Measurements from ENCODE around the gene OR2L3. TPM values are rescaled to one million over a fixed set of nuclear protein-coding genes. Genes with fewer than 3 reads are reported as not detected.

OR2L3 gene
- total and polyA plus RNA-seq, 10 of the 15 experiments (the other 5 are each of a cell fraction or from before 2014, with no cell fraction given), result not detected

DNA sequence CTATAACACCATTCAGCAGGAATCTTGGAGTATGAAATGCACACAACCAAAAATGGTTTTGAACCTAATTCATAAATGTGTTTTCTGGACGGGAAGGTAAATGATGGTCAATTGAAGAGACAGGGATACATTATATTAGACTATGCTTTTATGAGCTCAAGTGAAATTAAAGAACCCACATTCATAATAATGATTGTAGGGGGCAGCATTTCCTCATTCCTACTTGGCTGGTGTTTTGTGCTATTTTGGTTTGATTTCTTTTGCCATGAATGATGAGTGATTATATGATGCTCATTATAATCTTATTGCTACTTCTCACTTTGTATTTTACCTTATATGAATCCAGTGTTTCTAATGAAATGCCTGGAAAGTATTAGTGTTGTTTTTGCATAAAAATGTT, 372 bp downstream of the OR2L3 start:
- Histone ChIP-seq H3K9me3 (replicated peaks; ENCODE audit: control insufficient read depth, insufficient read depth, low read length) (no peaks in the 10 kb centered on the region), H3K36me3 (ENCODE audit: control insufficient read depth in 2 of 2, insufficient read depth in 2 of 2, low read length in 1 of 2) (no peaks in the 10 kb centered on the region), H4K20me1 (ENCODE audit: control insufficient read depth, insufficient read depth) (no peaks in the 10 kb centered on the region), H3K27me3 (replicated peaks in 1 of 2; ENCODE audit: control insufficient read depth in 2 of 2, insufficient read depth in 2 of 2, low read length in 1 of 2) (no peaks in the 10 kb centered on the region), H3K4me3 (no peak overlapping the region), H3K4me2 (ENCODE audit: control insufficient read depth, insufficient read depth) (no peak overlapping the region), H3K4me1 (ENCODE audit: control insufficient read depth, insufficient read depth, low read length) (no peaks in the 10 kb centered on the region), H2AFZ (ENCODE audit: control insufficient read depth, low read depth, low read length) (no peak overlapping the region), H3K27ac (ENCODE audit: control insufficient read depth, insufficient read depth) (no peak overlapping the region), H3K79me2 (ENCODE audit: control insufficient read depth, insufficient read depth, low read length) (no peaks in the 10 kb centered on the region), H3K9ac (ENCODE audit: control insufficient read depth, insufficient read depth, low read length) (no peak overlapping the region)
- in situ Hi-C loops (cut with MboI), result no loop called here
- ChIA-PET SMC1A (ENCODE audit: uncharacterized antibody, unreplicated experiment) (no interaction called here), POLR2A (no interaction called here), RAD21 (ENCODE audit: unreplicated experiment) (no interaction called here), CTCF (no interaction called here)
- intact Hi-C loops (cut with micrococcal nuclease; ENCODE audit: unreplicated experiment), result no loop called here
- FAIRE-seq, result no peak
- no TSS peak for BruUV-seq (replicated peaks)
- 21% methylated on average over 1 of the region's 1 CpG for WGBS (ENCODE audit: insufficient coverage, insufficient replicate concordance, low lambda C conversion rate, missing lambda C conversion rate)
- DNase-seq (ENCODE audit: low read depth, low spot score), result no peak
- no peak for ATAC-seq
- TF ChIP-seq, protein P1, sequence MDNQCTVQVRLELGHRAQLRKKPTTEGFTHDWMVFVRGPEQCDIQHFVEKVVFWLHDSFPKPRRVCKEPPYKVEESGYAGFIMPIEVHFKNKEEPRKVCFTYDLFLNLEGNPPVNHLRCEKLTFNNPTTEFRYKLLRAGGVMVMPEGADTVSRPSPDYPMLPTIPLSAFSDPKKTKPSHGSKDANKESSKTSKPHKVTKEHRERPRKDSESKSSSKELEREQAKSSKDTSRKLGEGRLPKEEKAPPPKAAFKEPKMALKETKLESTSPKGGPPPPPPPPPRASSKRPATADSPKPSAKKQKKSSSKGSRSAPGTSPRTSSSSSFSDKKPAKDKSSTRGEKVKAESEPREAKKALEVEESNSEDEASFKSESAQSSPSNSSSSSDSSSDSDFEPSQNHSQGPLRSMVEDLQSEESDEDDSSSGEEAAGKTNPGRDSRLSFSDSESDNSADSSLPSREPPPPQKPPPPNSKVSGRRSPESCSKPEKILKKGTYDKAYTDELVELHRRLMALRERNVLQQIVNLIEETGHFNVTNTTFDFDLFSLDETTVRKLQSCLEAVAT (IDR thresholded peaks at IDR 0.05), result no peak
- TF ChIP-seq SUPT20H (IDR thresholded peaks at IDR 0.05; ENCODE audit: borderline replicate concordance, control insufficient read depth, low read depth, low read length), result no peak
- TF ChIP-seq, protein P2, sequence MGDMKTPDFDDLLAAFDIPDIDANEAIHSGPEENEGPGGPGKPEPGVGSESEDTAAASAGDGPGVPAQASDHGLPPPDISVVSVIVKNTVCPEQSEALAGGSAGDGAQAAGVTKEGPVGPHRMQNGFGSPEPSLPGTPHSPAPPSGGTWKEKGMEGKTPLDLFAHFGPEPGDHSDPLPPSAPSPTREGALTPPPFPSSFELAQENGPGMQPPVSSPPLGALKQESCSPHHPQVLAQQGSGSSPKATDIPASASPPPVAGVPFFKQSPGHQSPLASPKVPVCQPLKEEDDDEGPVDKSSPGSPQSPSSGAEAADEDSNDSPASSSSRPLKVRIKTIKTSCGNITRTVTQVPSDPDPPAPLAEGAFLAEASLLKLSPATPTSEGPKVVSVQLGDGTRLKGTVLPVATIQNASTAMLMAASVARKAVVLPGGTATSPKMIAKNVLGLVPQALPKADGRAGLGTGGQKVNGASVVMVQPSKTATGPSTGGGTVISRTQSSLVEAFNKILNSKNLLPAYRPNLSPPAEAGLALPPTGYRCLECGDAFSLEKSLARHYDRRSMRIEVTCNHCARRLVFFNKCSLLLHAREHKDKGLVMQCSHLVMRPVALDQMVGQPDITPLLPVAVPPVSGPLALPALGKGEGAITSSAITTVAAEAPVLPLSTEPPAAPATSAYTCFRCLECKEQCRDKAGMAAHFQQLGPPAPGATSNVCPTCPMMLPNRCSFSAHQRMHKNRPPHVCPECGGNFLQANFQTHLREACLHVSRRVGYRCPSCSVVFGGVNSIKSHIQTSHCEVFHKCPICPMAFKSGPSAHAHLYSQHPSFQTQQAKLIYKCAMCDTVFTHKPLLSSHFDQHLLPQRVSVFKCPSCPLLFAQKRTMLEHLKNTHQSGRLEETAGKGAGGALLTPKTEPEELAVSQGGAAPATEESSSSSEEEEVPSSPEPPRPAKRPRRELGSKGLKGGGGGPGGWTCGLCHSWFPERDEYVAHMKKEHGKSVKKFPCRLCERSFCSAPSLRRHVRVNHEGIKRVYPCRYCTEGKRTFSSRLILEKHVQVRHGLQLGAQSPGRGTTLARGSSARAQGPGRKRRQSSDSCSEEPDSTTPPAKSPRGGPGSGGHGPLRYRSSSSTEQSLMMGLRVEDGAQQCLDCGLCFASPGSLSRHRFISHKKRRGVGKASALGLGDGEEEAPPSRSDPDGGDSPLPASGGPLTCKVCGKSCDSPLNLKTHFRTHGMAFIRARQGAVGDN (IDR thresholded peaks at IDR 0.05), result no peak
- TF ChIP-seq CEBPB (IDR thresholded peaks at IDR 0.05; ENCODE audit: borderline replicate concordance in 1 of 2, low read depth in 2 of 2, low read length in 2 of 2), result no peak
- no peak for TF ChIP-seq EZH2 (IDR thresholded peaks at IDR 0.05; ENCODE audit: borderline replicate concordance, control insufficient read depth, low read depth, low read length)
- no peak for TF ChIP-seq GABPA (IDR thresholded peaks at IDR 0.05; ENCODE audit: low read depth)
- TF ChIP-seq, protein P3, sequence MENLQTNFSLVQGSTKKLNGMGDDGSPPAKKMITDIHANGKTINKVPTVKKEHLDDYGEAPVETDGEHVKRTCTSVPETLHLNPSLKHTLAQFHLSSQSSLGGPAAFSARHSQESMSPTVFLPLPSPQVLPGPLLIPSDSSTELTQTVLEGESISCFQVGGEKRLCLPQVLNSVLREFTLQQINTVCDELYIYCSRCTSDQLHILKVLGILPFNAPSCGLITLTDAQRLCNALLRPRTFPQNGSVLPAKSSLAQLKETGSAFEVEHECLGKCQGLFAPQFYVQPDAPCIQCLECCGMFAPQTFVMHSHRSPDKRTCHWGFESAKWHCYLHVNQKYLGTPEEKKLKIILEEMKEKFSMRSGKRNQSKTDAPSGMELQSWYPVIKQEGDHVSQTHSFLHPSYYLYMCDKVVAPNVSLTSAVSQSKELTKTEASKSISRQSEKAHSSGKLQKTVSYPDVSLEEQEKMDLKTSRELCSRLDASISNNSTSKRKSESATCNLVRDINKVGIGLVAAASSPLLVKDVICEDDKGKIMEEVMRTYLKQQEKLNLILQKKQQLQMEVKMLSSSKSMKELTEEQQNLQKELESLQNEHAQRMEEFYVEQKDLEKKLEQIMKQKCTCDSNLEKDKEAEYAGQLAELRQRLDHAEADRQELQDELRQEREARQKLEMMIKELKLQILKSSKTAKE (IDR thresholded peaks at IDR 0.05; ENCODE audit: low read depth, poor library complexity, severe bottlenecking), result no peak
- no peak for TF ChIP-seq HDGF (IDR thresholded peaks at IDR 0.05)
- TF ChIP-seq CHD2 (IDR thresholded peaks at IDR 0.05; ENCODE audit: borderline replicate concordance, low read depth, low read length), result no peak
- TF ChIP-seq, protein P4, sequence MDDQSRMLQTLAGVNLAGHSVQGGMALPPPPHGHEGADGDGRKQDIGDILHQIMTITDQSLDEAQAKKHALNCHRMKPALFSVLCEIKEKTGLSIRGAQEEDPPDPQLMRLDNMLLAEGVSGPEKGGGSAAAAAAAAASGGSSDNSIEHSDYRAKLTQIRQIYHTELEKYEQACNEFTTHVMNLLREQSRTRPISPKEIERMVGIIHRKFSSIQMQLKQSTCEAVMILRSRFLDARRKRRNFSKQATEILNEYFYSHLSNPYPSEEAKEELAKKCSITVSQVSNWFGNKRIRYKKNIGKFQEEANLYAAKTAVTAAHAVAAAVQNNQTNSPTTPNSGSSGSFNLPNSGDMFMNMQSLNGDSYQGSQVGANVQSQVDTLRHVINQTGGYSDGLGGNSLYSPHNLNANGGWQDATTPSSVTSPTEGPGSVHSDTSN (IDR thresholded peaks at IDR 0.05; ENCODE audit: insufficient replicate concordance, low read depth, low read length), result no peak
- TF ChIP-seq, protein P5, sequence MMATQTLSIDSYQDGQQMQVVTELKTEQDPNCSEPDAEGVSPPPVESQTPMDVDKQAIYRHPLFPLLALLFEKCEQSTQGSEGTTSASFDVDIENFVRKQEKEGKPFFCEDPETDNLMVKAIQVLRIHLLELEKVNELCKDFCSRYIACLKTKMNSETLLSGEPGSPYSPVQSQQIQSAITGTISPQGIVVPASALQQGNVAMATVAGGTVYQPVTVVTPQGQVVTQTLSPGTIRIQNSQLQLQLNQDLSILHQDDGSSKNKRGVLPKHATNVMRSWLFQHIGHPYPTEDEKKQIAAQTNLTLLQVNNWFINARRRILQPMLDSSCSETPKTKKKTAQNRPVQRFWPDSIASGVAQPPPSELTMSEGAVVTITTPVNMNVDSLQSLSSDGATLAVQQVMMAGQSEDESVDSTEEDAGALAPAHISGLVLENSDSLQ (IDR thresholded peaks at IDR 0.05), result no peak
- no peak for TF ChIP-seq MEF2B (IDR thresholded peaks at IDR 0.05; ENCODE audit: partially characterized antibody, poor library complexity, severe bottlenecking)
- TF ChIP-seq NBN (IDR thresholded peaks at IDR 0.05), result no peak
- no peak for TF ChIP-seq BCL11A (IDR thresholded peaks at IDR 0.05; ENCODE audit: low read depth, low read length)
- no peak for TF ChIP-seq HCFC1 (IDR thresholded peaks at IDR 0.05; ENCODE audit: low read length)

All from GM12878 (cell line).